ENCODE data around the gene CBX1. TPM values are rescaled to one million over a fixed set of nuclear protein-coding genes. Genes with fewer than 3 reads are reported as not detected.

Gene CBX1
- total and polyA plus RNA-seq, 4 donors = 3.4 to 11.6 (median 9.6) TPM

- TF ChIP-seq RXRA (IDR thresholded peaks at IDR 0.05) (no peak), GABPA (IDR thresholded peaks at IDR 0.05 in 1 of 2, conservative IDR thresholded peaks at IDR 0.05 in 1 of 2) (no peak), HNF4G (IDR thresholded peaks at IDR 0.05) (no peak), REST (IDR thresholded peaks at IDR 0.05) (no peak), MAX (IDR thresholded peaks at IDR 0.05) (no peak), TAF1 (conservative IDR thresholded peaks at IDR 0.05) (no peak), FOXA2 (IDR thresholded peaks at IDR 0.05) (no peak), EGR1 (IDR thresholded peaks at IDR 0.05; ENCODE audit: low read depth in 2 of 2) (no peak), FOXA1 (IDR thresholded peaks at IDR 0.05) (no peak), ZBTB33 (IDR thresholded peaks at IDR 0.05) (no peak), ATF3 (IDR thresholded peaks at IDR 0.05) (no peak), CTCF (IDR thresholded peaks at IDR 0.05; ENCODE audit: low read depth, low read length, missing input control) (no peak), SP1 (IDR thresholded peaks at IDR 0.05) (no peak), RAD21 (IDR thresholded peaks at IDR 0.05) (no peak), HNF4A (conservative IDR thresholded peaks at IDR 0.05) (no peak), NR2F2 (IDR thresholded peaks at IDR 0.05) (no peak), JUND (IDR thresholded peaks at IDR 0.05) (no peak), YY1 (IDR thresholded peaks at IDR 0.05) (no peak)
- Histone ChIP-seq H3K9me3 (ENCODE audit: control insufficient read depth in 4 of 4, low read length in 3 of 4) (no peaks in the 10 kb centered on the region), H3K36me3 (ENCODE audit: control insufficient read depth in 4 of 4, insufficient read depth in 3 of 4, low read depth in 1 of 4, low read length in 3 of 4) (peaks cover 0 to 3% (median 0%) of the 10 kb centered on the region in 4 donors), H3K27me3 (ENCODE audit: control insufficient read depth in 4 of 4, insufficient read depth in 4 of 4, low read length in 3 of 4) (no peaks in the 10 kb centered on the region), H3K4me3 (ENCODE audit: low read depth in 1 of 3, low read length in 3 of 3) (no peak overlapping the region), H3K9ac (ENCODE audit: low read depth in 1 of 2, low read length in 2 of 2) (no peak overlapping the region), H3K4me1 (ENCODE audit: control insufficient read depth in 4 of 4, insufficient read depth in 4 of 4, low read length in 3 of 4) (peaks cover 0 to 5% (median 0%) of the 10 kb centered on the region in 4 donors), H3K27ac (ENCODE audit: low read depth in 1 of 2, low read length in 2 of 2) (no peak overlapping the region)
- DNase-seq (ENCODE audit: low spot score) = no peak
- WGBS = 87% methylated on average over 11 of the region's 11 CpGs
Measured at GRCh38 chr17:48093341-48094045, 7.8 kb downstream of the CBX1 start.
